Measurements from ENCODE around the gene NSUN2.

Gene NSUN2

DNA sequence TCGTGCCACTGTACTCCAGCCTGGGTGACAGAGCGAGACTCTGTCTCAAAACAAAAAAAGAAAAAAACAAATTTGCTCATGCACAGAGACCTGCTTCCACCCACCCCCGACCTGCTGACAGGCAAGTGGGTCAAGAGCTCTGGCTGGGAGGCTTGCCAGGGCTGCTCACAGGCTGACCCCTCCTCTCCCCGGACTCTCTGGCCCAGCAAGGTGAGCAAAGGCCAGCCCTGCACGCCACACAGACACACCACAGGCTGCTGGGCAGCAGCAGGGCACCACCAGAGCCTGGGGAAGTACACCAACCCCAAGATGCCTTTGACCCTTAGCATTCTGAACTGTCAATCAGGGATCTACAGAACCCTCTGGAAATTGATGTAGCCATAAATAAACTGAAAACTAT lies 29.2 kb downstream of the NSUN2 start:
- peak in 1 of 14 donors; percentile 36 for DNase-seq

DNA sequence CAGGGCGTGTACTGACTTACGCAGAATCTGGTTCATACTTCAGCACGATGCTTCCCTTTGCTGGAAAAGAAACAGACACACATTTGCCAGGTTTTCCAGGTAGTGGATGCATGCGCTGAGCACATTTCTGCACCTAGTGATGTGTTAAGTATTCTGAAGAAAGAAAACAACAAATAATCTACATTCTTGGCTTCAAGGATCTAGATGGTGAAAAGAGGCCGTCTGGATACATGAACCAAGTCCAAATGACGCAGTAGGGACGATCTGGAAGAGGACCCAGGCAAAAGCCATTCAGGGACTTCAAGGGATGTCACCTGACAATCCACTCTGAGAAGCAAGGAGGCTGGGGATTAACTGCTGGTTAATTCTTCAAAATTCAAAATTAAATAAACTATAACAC lies 30.4 kb downstream of the NSUN2 start:
- peak in 1 of 14 donors; percentile 88 for DNase-seq

DNA sequence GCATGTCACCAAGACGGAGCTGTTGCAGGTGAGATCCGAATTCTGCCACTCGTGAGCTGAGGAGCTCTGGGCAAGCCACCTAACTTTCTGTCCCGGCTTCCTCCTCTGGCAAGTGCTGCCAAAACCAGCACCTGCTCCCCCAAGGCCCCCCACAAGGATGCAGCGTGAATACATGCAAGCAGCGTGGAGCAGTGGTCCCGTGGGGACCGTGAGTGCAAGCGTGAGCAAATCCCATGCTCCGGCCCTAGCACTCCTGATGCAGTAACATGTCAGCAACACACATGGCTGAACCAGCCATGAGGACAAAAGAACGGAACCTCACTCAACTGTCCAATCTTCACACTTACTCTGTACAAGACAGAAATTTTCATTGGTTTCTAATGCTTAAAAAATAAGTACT lies 31.0 kb downstream of the NSUN2 start:
- DNase-seq, result peak in 1 of 14 donors; percentile 52

DNA sequence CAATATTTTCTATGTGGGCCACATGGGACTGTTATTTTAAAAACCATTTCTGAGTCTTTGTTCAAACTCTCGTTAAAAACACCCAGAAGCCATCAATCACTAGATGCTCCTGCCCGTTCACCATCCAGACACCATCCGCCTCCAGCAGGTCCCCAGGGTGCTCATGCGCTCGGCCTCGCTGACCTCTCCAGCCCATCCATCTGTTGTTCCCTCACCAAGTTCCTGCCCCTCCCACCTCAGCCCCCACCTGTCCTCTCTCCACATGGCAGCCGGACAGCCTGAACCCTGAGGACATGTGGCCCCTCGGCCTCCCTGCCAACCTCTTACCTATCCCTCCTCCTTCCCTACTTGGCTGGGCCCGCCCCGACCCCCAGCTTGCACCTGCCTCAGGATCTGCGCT lies 31.6 kb downstream of the NSUN2 start:
- DNase-seq, result peak in 1 of 14 donors; percentile 72

DNA sequence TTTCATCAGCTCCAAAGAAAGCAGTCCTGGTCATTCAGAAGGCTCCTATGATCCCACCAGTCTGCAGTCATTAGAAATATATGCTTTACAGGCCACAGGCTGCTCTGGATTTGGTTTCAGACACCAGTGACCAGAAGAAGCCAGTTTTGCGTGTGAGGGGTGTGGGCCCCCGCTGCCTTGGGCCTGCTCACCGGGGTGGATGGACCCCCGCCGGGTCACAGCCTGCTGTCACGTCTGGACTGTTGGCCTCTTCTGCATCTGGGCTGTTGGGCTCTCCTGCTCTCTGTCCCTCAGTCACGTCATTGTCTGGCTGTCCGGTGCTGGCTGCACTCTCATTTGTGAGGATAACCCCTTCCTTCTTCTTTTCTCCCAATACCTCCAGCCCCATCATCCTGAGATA lies 33.1 kb downstream of the NSUN2 start:
- no peak for DNase-seq

DNA sequence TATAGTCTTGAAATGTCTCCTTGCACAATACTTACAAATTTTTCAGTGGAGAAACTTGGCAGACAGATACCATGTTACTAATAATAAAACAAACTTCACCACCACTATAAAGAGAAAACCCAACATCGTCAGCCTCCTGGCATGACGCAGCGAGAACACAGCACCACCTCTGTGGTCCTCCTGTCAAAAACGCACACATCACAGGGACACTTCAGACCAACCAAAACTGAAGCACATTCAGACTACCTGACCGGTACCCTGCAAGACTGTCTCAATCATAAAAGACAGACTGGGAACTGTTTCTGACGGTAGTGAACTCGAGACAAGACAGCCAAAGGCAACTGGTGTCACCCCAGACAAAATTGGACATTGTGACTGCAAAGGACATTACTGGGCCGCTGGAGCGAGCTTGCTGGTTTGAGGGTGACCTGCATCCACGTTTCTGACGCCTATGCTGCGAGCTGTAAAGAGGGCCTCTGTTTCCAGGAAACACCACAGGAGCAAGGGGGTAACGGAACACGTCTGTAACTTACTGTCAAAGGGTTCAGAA lies 34.4 kb downstream of the NSUN2 start:
- DNase-seq, result no peak

DNA sequence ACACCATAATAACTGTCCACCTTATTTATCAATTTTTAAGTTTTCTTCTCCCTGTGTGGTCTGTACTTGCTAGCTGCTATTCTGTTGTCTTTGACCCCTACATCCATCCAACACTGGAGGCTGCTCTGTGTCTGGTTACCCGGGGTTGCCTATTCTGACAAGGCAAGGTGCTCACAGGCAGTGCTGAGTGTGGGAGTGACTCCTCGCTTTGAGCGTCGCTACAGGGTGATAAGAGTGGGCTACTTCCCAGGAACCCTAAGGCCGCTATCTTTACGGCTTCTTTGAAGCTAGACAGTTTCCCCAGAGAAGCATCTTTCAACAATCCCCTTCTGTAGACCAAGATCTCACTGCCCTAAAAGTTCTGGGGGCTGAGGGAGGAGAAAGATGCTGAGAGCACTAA lies 35.3 kb downstream of the NSUN2 start:
- DNase-seq, result no peak

DNA sequence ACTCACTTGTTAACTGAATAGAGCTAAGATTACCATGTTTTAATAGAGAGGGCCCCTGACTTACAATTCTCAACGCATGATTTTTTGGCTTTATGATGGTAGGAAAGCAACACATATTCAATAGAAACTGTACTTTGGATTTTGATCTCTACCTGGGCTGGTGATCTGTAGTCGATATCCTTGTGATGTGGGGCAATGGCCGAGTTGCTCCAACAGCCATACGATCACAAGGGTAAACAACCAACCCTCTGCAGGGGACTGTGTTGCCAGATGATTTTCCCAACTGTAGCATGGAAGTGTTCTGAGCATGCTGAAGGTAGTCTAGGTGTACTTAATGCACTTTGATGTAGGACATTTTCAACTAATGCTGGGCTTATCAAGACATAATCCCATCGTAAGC lies 36.5 kb downstream of the NSUN2 start:
- no peak for DNase-seq

DNA sequence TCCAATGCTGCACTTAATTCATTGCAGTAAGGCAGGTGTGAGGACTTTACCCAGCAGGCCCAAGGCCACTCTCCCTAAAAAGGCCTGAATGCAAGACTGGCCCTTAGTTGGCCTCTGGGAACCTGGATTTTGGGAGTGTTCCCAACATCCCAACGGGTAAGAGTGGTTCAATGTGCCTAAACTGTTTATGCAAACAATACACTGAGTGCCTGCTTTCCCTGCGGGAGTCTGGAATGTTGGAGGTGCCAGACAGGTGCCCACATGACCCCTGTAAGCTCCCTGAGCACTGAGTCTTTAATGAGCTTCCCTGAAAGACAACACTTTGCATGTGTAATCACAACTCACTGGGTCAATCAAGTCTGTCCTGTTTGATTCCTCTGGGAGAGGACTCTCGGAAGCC lies 37.4 kb downstream of the NSUN2 start:
- DNase-seq, result no peak

DNA sequence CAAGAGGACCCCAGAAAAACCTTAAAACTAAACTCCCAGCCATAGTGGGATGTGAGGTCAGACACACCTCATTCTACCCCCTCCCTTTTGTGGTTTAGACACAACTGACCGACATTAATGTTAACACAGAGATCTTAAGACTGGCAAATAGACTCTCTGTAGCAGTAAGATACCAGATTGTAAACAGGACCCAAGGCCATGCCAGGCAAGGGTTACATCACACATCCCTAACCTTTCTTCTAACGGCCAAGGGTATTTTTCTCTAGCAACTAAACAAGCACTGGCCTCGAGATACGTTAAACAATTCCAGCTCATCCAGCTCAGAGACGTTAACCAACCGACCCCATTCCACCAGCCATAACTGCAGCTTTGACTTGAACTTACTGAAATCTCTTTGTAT lies 38.8 kb downstream of the NSUN2 start:
- no peak for DNase-seq

DNA sequence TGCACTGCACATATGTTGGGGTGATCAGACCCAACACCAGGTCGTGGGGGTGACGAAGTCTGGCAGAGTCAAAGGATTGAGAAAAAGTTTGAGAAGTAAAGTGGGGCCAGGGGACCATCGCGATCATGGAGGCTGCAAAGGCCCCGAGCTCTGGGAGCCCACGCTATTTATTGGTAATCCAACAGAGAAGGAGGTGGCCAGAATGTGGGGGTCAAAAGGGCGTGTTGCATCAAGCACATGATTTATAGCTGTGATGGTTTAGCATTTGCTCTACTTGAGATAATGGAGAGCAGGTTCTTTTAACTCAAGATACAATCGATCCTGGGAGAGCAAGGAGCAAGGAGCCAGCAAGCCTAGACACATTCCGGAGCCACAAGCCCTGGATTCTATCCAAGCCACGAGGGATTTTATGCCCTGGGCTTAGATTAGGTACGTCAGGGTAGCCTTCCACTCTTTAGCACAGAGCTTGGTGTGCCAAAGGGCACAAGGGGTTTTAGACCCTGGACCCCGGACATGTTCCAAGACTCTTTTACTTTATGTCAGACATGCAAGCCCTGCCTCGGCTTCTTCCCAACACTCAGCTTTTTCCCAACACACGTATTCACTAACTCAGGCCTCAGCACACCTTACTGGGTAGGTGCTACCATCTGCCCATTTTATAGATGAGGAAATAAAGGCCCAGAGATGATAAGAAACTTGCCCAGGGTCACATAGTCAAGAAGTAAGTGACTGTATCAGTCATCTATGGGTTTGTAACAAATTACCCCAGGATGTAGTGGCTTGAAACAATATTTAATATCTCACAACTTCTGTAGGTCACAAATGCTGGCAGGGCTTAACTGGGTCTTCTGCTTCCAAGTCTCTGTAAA lies 39.5 kb downstream of the NSUN2 start:
- DNase-seq, result no peak

DNA sequence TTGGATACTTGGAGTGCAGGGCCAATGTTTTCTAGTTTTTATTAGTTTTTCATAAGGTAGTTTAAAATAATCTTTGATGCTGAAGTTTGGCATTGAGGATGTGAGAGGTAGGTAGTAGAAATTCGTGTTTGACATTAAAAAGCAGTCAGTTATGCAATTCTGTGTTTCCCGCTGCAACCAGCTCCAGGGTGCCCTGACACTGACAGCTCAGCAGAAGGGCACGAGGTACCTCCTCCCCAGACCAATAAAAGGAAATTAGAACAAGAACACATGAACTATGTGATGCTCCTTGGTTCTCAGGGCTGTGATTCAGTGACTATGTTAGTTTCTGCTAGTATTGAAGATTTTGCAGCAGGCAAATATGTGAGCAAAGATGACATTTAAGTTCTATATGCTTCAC lies 40.2 kb downstream of the NSUN2 start:
- no peak for DNase-seq

DNA sequence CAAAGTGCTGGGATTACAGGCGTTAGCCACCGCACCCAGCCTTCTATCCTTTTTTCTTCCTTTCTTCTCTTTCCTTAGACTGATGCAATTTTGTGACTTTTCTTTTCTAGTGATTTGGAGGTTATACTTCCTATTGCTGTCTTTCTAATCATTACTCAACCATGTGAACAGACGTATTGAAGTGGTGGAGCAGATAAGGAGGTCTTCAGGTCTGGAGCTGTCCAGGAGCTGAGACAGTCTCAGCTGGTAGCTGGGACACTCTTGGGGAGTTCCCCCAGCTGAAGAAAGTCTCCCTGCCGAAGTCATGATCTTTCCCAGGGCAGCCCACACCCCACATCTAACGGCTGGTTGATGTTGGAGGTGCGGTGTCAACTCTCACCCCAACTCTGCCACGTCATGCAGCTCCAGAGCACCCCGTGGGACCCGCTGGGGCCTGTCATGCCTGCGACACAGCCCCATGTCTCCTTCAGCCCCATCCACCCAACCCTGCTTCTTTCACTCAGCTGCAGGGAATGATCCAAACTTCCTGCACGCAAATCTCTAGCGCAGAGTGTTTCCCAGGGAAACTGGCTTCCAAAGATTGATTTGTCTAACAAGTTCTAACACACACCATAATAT lies 41.1 kb downstream of the NSUN2 start:
- no peak for DNase-seq

DNA sequence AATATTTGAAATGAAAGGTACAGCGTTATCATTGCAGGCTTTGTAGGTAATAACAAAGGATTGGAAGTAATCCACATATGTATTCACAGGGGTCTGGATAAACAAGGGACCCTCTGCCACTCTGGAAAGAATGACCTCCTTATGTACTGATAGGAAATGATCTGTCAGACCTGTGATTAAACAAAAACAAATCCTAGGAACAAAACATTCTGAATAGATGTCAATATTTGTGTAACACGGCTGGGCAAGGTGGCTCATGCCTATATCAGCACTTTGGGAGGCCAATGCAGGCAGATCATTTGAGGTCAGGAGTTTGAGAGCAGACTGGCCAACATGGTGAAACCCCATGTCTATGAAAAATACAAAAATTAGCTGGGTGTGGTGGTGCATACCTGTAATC lies 42.3 kb downstream of the NSUN2 start:
- DNase-seq, result no peak

DNA sequence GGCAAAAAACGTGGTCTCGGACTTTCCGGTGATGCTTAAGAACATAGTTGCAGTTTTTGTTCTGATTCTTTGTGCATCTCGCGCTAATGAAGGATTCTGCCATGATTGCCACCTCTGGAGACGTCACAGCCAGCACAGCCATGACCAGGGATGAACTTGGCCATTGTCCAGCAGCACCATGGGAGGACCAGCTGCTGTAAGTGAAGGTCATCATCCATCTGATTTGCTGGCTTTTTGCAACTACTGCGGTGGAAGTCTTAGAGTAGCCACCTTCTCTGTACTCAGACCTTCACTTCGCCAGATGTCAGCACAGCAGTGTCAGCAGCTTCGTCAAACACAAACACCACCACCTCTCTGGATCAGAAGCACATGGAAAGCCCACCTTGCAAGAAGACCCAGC lies 45.7 kb downstream of the NSUN2 start:
- no peak for DNase-seq

DNA sequence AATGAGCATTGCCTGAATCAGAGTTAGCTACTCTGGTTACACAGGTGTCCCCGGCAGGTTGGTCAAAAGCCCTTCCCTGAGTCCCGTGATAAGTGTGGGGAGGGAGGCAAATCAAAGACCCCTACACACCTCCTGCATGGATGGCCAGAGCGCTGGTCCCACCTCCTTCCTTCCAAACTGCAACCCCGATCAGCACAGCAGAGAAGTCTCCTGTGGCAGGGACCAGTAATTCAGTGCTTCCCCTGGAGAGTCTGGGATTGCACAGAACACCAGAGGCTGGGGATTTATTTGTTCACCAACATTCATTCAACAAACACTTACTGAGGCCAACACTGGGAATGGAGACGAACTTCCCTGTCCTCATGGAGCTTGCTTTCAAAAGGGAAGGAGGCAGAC lies 46.2 kb downstream of the NSUN2 start:
- DNase-seq, result no peak

DNA sequence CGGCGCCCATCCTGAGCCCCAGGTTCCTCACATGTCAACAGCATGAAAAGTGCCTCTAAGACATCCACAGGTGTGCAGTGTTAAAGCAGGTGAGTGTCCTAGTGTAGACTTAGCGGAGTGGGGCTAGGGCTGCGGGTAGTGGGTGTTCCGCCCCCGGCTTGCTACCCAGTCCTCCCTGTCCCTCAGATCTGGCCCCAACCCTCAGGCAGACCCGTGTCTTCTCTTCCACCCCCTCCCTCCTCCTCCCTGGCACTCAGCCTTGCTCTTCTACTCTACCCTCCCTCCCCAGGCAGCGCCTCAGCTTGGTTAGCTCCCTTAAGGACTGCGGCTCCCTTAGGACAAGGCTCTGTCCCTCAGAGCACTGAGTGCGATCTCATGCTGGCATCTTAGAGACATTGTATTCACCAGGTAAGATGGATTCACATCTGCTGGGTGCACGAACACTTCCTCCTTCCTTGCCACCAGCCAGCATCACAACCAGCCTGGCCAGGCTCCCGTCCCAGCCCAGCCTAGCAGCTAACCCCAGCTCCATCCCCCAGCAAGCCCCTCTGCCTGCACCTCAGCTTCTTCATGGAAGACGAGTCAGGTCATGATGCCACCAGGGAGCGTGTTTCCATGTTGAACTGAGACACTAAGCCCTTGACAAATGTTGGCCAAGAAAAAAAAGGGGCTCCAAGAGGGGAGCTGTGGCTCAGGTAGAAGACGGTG lies 46.8 kb downstream of the NSUN2 start:
- DNase-seq, result no peak

DNA sequence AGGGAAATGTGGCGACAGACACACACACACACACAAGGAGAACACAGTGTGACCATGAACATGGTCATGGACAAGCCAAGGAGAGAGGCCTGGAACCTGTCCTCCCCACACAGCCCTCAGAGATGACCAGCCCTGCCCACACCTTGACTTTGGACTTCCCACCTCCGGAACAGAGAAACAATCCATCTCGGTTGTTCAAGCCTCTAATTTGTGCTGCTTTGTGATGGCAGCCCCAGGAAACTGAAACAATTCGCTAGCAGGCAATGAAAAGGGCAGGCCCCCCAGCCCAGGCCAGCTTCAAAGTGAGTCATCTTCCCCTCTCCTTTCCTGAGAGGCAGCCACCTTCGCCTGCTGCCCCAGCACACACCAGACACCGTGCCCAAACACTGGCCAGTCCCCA lies 47.7 kb downstream of the NSUN2 start:
- DNase-seq, result no peak

DNA sequence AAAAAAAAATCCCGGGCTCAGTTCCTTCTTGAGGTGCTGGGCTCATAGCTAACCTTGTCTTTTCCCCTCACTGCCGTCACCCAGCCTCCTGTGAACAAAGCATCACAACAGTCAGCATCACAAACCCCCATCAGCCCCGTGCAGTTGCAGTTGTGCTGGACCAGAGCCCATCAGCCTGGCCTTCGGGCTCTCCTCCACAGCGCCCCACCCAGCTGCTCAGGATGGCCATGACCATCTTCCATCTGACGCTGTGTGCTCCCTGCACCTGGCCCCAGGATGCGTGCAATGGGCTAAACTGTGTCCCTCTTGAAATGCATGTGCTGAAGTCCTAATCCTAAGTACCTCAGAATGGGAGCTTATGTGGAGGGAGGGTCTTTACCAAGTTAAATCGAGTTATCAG lies 48.1 kb downstream of the NSUN2 start:
- no peak for DNase-seq

DNA sequence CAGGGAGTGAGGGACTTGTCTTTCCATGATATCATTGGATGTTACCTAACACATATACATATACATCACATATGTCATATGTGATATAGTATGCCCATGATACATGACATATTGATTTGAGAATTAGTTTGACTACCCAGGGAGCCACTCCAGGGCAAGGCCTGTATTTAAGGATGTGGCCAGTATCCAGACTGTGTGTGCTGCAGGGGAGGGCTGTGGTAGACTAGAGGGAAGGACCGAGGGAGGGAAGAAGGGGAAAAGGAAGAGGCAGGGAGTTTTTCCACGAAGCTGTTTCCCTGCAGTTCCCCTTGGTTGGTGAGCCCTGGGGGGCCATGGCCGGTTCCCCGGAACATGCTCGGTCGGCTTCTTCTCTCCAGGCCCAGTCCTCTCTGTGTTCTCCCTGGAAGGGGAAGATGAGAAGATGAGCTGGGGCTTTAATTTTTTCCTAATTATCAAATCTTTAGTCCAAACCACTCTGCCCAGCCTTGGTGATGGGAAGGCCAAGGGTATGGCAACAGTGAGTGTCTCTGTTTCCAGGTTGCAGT lies 48.7 kb downstream of the NSUN2 start:
- DNase-seq, result no peak

DNA sequence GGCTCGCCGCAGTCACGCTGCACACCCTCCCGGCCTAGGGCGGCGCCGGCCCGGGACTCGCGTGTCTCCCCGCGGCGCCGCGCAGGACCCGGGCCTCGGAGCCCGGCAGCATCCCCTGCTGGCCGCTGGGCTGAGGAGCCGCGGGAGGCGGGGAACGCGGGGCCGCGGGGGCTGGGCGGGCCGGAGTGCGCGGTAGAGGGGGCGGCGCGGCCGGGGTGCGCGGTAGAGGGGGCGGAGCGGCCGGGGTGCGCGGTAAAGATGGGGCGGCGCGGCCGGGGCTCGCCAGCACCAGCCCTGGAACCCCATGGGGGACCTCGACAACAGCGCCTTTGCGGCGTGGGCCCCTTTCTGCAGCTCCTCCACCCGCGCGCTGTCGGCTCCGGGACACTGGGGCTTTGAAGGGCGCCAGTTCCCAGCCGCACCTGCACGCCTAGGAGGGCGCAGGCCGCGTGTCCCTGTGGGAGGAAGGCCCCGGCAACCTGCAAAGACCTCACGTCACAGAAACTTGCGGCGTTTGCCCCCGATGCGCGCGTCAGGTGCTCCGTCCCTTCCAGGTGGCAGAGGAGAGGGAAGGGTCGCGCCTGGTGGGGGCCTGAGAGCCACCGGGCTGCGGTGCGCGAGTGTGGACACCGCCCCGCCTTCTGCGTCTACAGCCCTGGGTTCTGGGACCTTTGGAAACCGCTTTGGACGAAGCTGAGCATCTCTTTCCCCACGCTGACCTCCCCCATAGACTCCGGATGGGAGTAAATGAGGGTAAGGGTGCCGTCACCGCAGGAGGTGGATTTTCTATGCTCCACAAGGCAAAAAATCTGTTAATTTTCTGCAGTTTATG lies 49.6 kb downstream of the NSUN2 start:
- peak in 1 of 14 donors; percentile 38 for DNase-seq

DNA sequence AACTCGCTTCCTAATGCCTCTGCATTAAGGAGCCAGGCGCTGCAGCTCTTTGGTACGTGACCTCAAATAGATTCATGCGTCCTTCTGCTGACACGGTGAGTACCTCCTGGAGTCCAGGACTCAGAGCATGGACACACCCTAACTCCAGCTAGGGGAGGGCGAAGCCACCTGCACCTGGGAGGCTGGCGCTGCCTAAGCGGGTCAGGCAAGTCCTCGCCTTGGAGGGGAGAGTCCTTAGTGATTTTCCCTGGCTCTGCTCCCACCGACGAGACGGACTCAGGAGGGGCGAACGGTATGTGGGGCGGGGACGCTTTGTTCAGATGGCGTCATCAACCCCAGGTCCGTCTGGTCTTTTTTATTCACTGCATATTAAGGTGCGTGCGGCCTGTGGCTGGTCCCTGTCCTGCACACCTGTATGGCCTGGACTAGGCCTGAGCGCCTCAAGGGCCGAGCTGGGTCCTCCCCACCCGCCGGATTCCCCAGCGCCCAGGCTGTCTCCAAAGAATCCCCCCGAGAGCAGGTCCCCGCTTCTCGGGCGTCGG lies 50.3 kb downstream of the NSUN2 start:
- no peak for DNase-seq

Measured in C1 segment of cervical spinal cord (tissue), 14 donors.